H9 (cell line): ENCODE results near the gene KRTAP5-7. TPM values are rescaled to one million over a fixed set of nuclear protein-coding genes. Genes with fewer than 3 reads are reported as not detected.

Experiments
- DNase-seq: peaks from one replicate; pipeline ENCODE4 v3.0.0-alpha.2; 2017
- H2AFZ ChIP-seq: one replicate; pipeline ENCODE4 v1.6.1; 2013; ENCODE audit warnings: mild to moderate bottlenecking, low read length, control low read depth, moderate library complexity
- H2AK5ac ChIP-seq: 2 replicates; pipeline ENCODE4 v1.6.1; 2013; ENCODE audit warnings: low read length, control low read depth, mixed read lengths; ENCODE audit not compliant: insufficient read length
- H2BK120ac ChIP-seq: one replicate; pipeline ENCODE4 v1.6.1; 2013; ENCODE audit warnings: low read depth, mild to moderate bottlenecking, low read length, control low read depth, inconsistent platforms; ENCODE audit not compliant: poor library complexity, severe bottlenecking
- H2BK12ac ChIP-seq: 2 replicates; pipeline ENCODE4 v1.6.1; 2013; ENCODE audit warnings: low read length, control low read depth, mixed read lengths, low read depth; ENCODE audit not compliant: insufficient read length
- H2BK15ac ChIP-seq: 2 replicates; pipeline ENCODE4 v1.6.1; 2013; ENCODE audit warnings: low read depth, low read length, control low read depth
- H2BK20ac ChIP-seq: one replicate; pipeline ENCODE4 v1.6.1; 2013; ENCODE audit warnings: low read depth, mild to moderate bottlenecking, low read length, control low read depth, inconsistent platforms; ENCODE audit not compliant: poor library complexity, severe bottlenecking
- H2BK5ac ChIP-seq: 2 replicates; pipeline ENCODE4 v1.6.1; 2013; ENCODE audit warnings: low read length, control low read depth, mixed read lengths; ENCODE audit not compliant: insufficient read length
- H3K14ac ChIP-seq: 2 replicates; pipeline ENCODE4 v1.6.1; 2013; ENCODE audit warnings: low read length, control low read depth; ENCODE audit not compliant: insufficient read depth
- H3K18ac ChIP-seq: 2 replicates; pipeline ENCODE4 v1.6.1; 2013; ENCODE audit warnings: low read depth, mild to moderate bottlenecking, mixed read lengths, low read length, control low read depth; ENCODE audit not compliant: insufficient read length
- H3K23ac ChIP-seq: 2 replicates; pipeline ENCODE4 v1.6.1; 2013; ENCODE audit warnings: low read length, control low read depth, mixed read lengths, low read depth; ENCODE audit not compliant: insufficient read length
- H3K23me2 ChIP-seq: 2 replicates; pipeline ENCODE4 v1.6.1; 2013; ENCODE audit warnings: low read depth, mild to moderate bottlenecking, mixed read lengths, low read length, control low read depth; ENCODE audit not compliant: insufficient read length, poor library complexity, severe bottlenecking
- H3K27ac ChIP-seq: 2 replicates; pipeline ENCODE4 v1.5.1; 2013; ENCODE audit warnings: low read length, control low read depth, mixed read lengths, low read depth; ENCODE audit not compliant: insufficient read length
- H3K27me3 ChIP-seq: 2 replicates; pipeline ENCODE4 v1.6.1; 2013; ENCODE audit warnings: low read length, control low read depth, inconsistent platforms; ENCODE audit not compliant: insufficient read depth
- H3K4ac ChIP-seq: 2 replicates; pipeline ENCODE4 v1.6.1; 2013; ENCODE audit warnings: low read depth, mild to moderate bottlenecking, control low read depth, inconsistent platforms, low read length, moderate library complexity
- H3K4me1 ChIP-seq: 2 replicates; pipeline ENCODE4 v1.6.1; 2013; ENCODE audit warnings: low read length, control low read depth, inconsistent platforms; ENCODE audit not compliant: insufficient read depth
- H3K4me2 ChIP-seq: 2 replicates; pipeline ENCODE4 v1.6.1; 2013; ENCODE audit warnings: low read length, control low read depth, mixed read lengths; ENCODE audit not compliant: insufficient read length, insufficient read depth
- H3K56ac ChIP-seq: 2 replicates; pipeline ENCODE4 v1.6.1; 2013; ENCODE audit warnings: low read depth, mild to moderate bottlenecking, mixed read lengths, low read length, control low read depth; ENCODE audit not compliant: insufficient read length
- H3K79me1 ChIP-seq: 2 replicates; pipeline ENCODE4 v1.6.1; 2013; ENCODE audit warnings: low read depth, mild to moderate bottlenecking, moderate library complexity, low read length, control low read depth, inconsistent platforms; ENCODE audit not compliant: insufficient read depth, poor library complexity, severe bottlenecking
- H3K79me2 ChIP-seq: 2 replicates; pipeline ENCODE4 v1.6.1; 2013; ENCODE audit warnings: low read length, control low read depth, inconsistent platforms; ENCODE audit not compliant: insufficient read depth
- H3K9ac ChIP-seq: 2 replicates; pipeline ENCODE4 v1.6.1; 2013; ENCODE audit warnings: low read length, control low read depth, mixed read lengths; ENCODE audit not compliant: insufficient read length; ENCODE audit errors: extremely low read depth
- H3K9me3 ChIP-seq: one replicate; pipeline ENCODE4 v1.6.1; 2013; ENCODE audit warnings: low read depth, low read length, inconsistent platforms; ENCODE audit not compliant: control insufficient read depth
- H3T11ph ChIP-seq: one replicate; pipeline ENCODE4 v1.6.1; 2013; ENCODE audit warnings: mild to moderate bottlenecking, low read length, control low read depth, inconsistent platforms
- H4K20me1 ChIP-seq: one replicate; pipeline ENCODE4 v1.6.1; 2013; ENCODE audit not compliant: control insufficient read depth, insufficient read length, insufficient read depth
- H4K5ac ChIP-seq: 2 replicates; pipeline ENCODE4 v1.6.1; 2013; ENCODE audit warnings: low read depth, mild to moderate bottlenecking, mixed read lengths, low read length, control low read depth; ENCODE audit not compliant: insufficient read length
- H4K8ac ChIP-seq: replicated peaks from 2 replicates; pipeline ENCODE4 v1.6.1; 2013; ENCODE audit warnings: low read length, control low read depth, mixed read lengths, low read depth; ENCODE audit not compliant: insufficient read length
- H4K91ac ChIP-seq: 2 replicates; pipeline ENCODE4 v1.6.1; 2013; ENCODE audit warnings: low read depth, mild to moderate bottlenecking, moderate library complexity, mixed read lengths, low read length, control low read depth; ENCODE audit not compliant: insufficient read length
- H3K27ac Mint-ChIP-seq, 3 experiments: 2 replicates in 2 of 3; 3 replicates in 1 of 3; pipeline ENCODE4 v1.8.0; 2020 to 2021; ENCODE audit warnings: mixed read lengths in 3 of 3, mild to moderate bottlenecking in 1 of 3, moderate library complexity in 1 of 3
- H3K27me3 Mint-ChIP-seq: 2 replicates; pipeline ENCODE4 v1.8.0; 2021; ENCODE audit warnings: low read depth, mild to moderate bottlenecking, moderate library complexity, mixed read lengths
- H3K36me3 Mint-ChIP-seq, 3 experiments: 2 replicates in 2 of 3; 3 replicates in 1 of 3; pipeline ENCODE4 v1.8.0; 2020 to 2021; ENCODE audit warnings: low read depth in 3 of 3, mixed read lengths in 3 of 3; ENCODE audit not compliant: insufficient read depth in 1 of 3
- H3K4me1 Mint-ChIP-seq, 2 experiments: 2 replicates each; pipeline ENCODE4 v1.8.0; 2020; ENCODE audit warnings: mixed read lengths in 2 of 2
- H3K4me3 Mint-ChIP-seq, 2 experiments: 2 replicates in 1 of 2; 3 replicates in 1 of 2; pipeline ENCODE4 v1.8.0; 2020 to 2021; ENCODE audit warnings: mild to moderate bottlenecking in 2 of 2, mixed read lengths in 2 of 2, moderate library complexity in 1 of 2
- H3K9me3 Mint-ChIP-seq, 2 experiments: 2 replicates in 1 of 2; 3 replicates in 1 of 2; pipeline ENCODE4 v1.8.0; 2020; ENCODE audit warnings: mild to moderate bottlenecking in 2 of 2, mixed read lengths in 2 of 2, moderate library complexity in 1 of 2
- WGBS: extraction: QIAGEN DNeasy Blood & Tissue Kit; methylation state at CpG from one replicate; pipeline ENCODE4 v1.1.7; 2013; ENCODE audit warnings: missing lambda C conversion rate, low lambda C conversion rate, mixed read lengths; ENCODE audit not compliant: insufficient read length; ENCODE audit errors: extremely low coverage; 5-methylcytosine and 5-hydroxymethylcytosine counted together
- total RNA-seq: library from RNA; stranded (reverse); gene quantifications from 2 replicates; pipeline ENCODE4 v1.2.1, GENCODE V29; 2021
- TF ChIP-seq, protein P1 (sequence below): fragments of 200-600 bp; sonication (generic); conservative IDR thresholded peaks from 3 replicates; pipeline ENCODE4 v1.8.0; 2021; ENCODE audit warnings: antibody characterized with exemption, mild to moderate bottlenecking

Gene KRTAP5-7
- total RNA-seq, 1 experiment from 2014 or later: not detected

DNA sequence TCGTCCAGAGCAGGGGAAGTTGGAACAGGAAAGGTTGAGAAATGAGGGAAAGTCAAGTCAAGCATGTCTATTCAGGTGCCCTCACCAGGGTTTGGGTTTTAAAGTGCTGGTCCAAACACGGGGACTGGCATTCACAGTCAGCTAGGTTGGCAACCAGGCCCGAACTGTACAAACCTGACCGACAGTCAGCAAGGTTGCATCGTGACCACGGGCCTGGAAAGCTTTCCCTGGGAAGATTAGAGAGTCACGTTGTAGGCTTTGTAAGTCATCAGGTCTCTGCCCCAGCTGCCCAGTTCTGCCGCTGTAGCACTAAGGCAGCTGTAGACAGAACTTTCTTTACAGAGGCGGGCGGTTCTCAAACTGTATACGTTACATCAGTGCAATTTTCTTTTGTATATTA lies 45.7 kb downstream of the KRTAP5-7 start:
- Mint-ChIP-seq H3K27ac (no peak overlapping the region; a peak in 1 of 7 replicates), H3K27me3 (peaks cover 9% of the 10 kb centered on the region), H3K9me3 (no peaks in the 10 kb centered on the region), H3K4me3 (no peak overlapping the region), H3K36me3 (no peaks in the 10 kb centered on the region), H3K4me1 (peaks cover 8 to 17% of the 10 kb centered on the region in 2 experiments)
- no peak overlapping the region for H2AK5ac ChIP-seq
- no peak overlapping the region for H2BK12ac ChIP-seq
- H3K14ac ChIP-seq: no peak overlapping the region
- H3K18ac ChIP-seq: no peak overlapping the region
- no peak overlapping the region for H3T11ph ChIP-seq
- no peak overlapping the region for H3K4me2 ChIP-seq
- no peak overlapping the region for H4K5ac ChIP-seq
- H3K4me1 ChIP-seq: no peaks in the 10 kb centered on the region; the same call in 1 of the 2 replicates
- no peaks in the 10 kb centered on the region for H3K27me3 ChIP-seq
- no peak overlapping the region for H2BK15ac ChIP-seq
- H4K20me1 ChIP-seq: no peaks in the 10 kb centered on the region
- no peak overlapping the region for H2BK5ac ChIP-seq
- no peak overlapping the region for H3K4ac ChIP-seq
- no peak overlapping the region for H3K56ac ChIP-seq
- no CpG with 5 or more reads among the region's 11 CpGs for WGBS
- H2AFZ ChIP-seq: no peak overlapping the region
- H3K23me2 ChIP-seq: no peaks in the 10 kb centered on the region
- no peaks in the 10 kb centered on the region for H3K79me1 ChIP-seq
- H2BK20ac ChIP-seq: no peak overlapping the region
- no peak overlapping the region for H2BK120ac ChIP-seq
- H4K91ac ChIP-seq: no peak overlapping the region
- no peak overlapping the region for H4K8ac ChIP-seq
- no peaks in the 10 kb centered on the region for H3K9me3 ChIP-seq
- no peak overlapping the region for H3K23ac ChIP-seq
- no peaks in the 10 kb centered on the region for H3K79me2 ChIP-seq
- H3K27ac ChIP-seq: no peak overlapping the region
- TF ChIP-seq, protein P1, sequence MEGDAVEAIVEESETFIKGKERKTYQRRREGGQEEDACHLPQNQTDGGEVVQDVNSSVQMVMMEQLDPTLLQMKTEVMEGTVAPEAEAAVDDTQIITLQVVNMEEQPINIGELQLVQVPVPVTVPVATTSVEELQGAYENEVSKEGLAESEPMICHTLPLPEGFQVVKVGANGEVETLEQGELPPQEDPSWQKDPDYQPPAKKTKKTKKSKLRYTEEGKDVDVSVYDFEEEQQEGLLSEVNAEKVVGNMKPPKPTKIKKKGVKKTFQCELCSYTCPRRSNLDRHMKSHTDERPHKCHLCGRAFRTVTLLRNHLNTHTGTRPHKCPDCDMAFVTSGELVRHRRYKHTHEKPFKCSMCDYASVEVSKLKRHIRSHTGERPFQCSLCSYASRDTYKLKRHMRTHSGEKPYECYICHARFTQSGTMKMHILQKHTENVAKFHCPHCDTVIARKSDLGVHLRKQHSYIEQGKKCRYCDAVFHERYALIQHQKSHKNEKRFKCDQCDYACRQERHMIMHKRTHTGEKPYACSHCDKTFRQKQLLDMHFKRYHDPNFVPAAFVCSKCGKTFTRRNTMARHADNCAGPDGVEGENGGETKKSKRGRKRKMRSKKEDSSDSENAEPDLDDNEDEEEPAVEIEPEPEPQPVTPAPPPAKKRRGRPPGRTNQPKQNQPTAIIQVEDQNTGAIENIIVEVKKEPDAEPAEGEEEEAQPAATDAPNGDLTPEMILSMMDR: no peak
- no peak overlapping the region for H3K9ac ChIP-seq
- DNase-seq: no peak
